IMR-90 (cell line): ENCODE data around the gene RGN. TPM values are rescaled to one million over a fixed set of nuclear protein-coding genes. Genes with fewer than 3 reads are reported as not detected.

Experiments used
- microRNA-seq, 2 experiments: library from miRNA; stranded (forward) in 1 of 2; unstranded in 1 of 2; fragments of 10-50 nt in 1 of 2; fragments of <30 nt in 1 of 2; gene quantifications in 1 of 2; microRNA quantifications in 1 of 2; one replicate each; pipeline versions ENCODE3 to v1.1.0; 2013 to 2020; ENCODE audit not compliant: insufficient read depth in 1 of 2, insufficient read length in 1 of 2, unreplicated experiment in 1 of 2
- polyA plus RNA-seq, 3 experiments: library from polyadenylated mRNA; depleted of rRNA; stranded (reverse); fragments of >200 nt; gene quantifications; 2 replicates each; pipeline ENCODE4 v1.2.3, GENCODE V29; 2012; ENCODE audit warnings: low replicate concordance in 1 of 3
- small RNA-seq, 5 experiments: library from RNA; depleted of rRNA; stranded (forward); fragments of <200 nt; gene quantifications; one replicate each; pipeline ENCODE3, GENCODE V24; 2012
- total RNA-seq: library from RNA; depleted of rRNA; stranded (reverse); fragments of >200 nt; gene quantifications from 2 replicates; pipeline ENCODE4 v1.2.3, GENCODE V29; 2012; rRNA removed

RGN gene
- total and polyA plus RNA-seq, 2 of the 4 experiments (the other 2 are of a cell fraction): 0.18 to 0.26 TPM

Small RNA genes within 50 kb of the gene (microRNA-seq; reads per million reads assigned to microRNA genes)
- gene RNU12-2P (ENCODE audit: insufficient read depth, insufficient read length) (not detected), gene RNU6-1189P (ENCODE audit: insufficient read depth, insufficient read length) (not detected)

Small RNA genes within 50 kb of the gene (small RNA-seq; reads per million reads assigned to genes)
- 0 to 2.4 (median 0.15) reads per million in 5 experiments for gene RNU12-2P
- gene RNU6-1189P: 0 to 24.7 (median 0.15) reads per million in 5 experiments

Other genes with a start within 250 kb of the RGN start
- gene RP2, start 241.4 kb upstream of the RGN start, total RNA-seq: 17.0 and 23.9 TPM in 2 replicates
- 4.7 and 6.8 TPM in 2 replicates for gene RP2, start 241.4 kb upstream of the RGN start, polyA plus RNA-seq (2012; rRNA removed)
- 4.4 and 4.7 TPM in 2 replicates for gene JADE3, start 166.0 kb upstream of the RGN start, total RNA-seq
- 1.7 and 2.1 TPM in 2 replicates for gene JADE3, start 166.0 kb upstream of the RGN start, polyA plus RNA-seq (2012; rRNA removed)
- 17.0 and 24.4 TPM in 2 replicates for gene NDUFB11, start 66.3 kb downstream of the RGN start, total RNA-seq
- gene NDUFB11, start 66.3 kb downstream of the RGN start, polyA plus RNA-seq (2012; rRNA removed): 58.3 and 67.7 TPM in 2 replicates
- 36.0 and 37.8 TPM in 2 replicates for gene RBM10, start 66.8 kb downstream of the RGN start, total RNA-seq
- gene RBM10, start 66.8 kb downstream of the RGN start, polyA plus RNA-seq (2012; rRNA removed): 33.4 and 38.3 TPM in 2 replicates
- gene UBA1, start 115.4 kb downstream of the RGN start, total RNA-seq: 256 and 299 TPM in 2 replicates
- gene UBA1, start 115.4 kb downstream of the RGN start, polyA plus RNA-seq (2012; rRNA removed): 343 and 366 TPM in 2 replicates
- gene CDK16, start 140.2 kb downstream of the RGN start, total RNA-seq: 69.4 and 85.3 TPM in 2 replicates
- gene CDK16, start 140.2 kb downstream of the RGN start, polyA plus RNA-seq (2012; rRNA removed): 106 and 116 TPM in 2 replicates
- 50.5 and 59.7 TPM in 2 replicates for gene USP11, start 154.6 kb downstream of the RGN start, total RNA-seq
- gene USP11, start 154.6 kb downstream of the RGN start, polyA plus RNA-seq (2012; rRNA removed): 33.0 and 33.5 TPM in 2 replicates